HepG2 (cell line): ENCODE measurements around the gene FLAD1. TPM values are rescaled to one million over a fixed set of nuclear protein-coding genes. Genes with fewer than 3 reads are reported as not detected.

Experiments
- MBD4 ChIP-seq: IDR thresholded peaks from 2 replicates; pipeline ENCODE4 v1.6.1; 2012; ENCODE audit warnings: low read length, inconsistent platforms, borderline replicate concordance
- MLXIP ChIP-seq: sonication (generic); formaldehyde crosslinking; IDR thresholded peaks from 2 replicates; pipeline ENCODE4 v1.9.0; 2021; ENCODE audit warnings: missing genetic modification reagents, borderline replicate concordance
- NCOR1 ChIP-seq: fragments of 200-600 bp; sonication (generic); IDR thresholded peaks from 2 replicates; pipeline ENCODE4 v1.7.0; 2017; ENCODE audit warnings: antibody characterized with exemption, low read length, borderline replicate concordance
- RCOR2 ChIP-seq: IDR thresholded peaks from 2 replicates; pipeline ENCODE4 v1.6.1; 2016; ENCODE audit warnings: missing biosample characterization, missing genetic modification reagents
- RFX3 ChIP-seq: IDR thresholded peaks from 2 replicates; pipeline ENCODE4 v1.6.1; 2016; ENCODE audit warnings: missing biosample characterization, missing genetic modification reagents
- RFXANK ChIP-seq: IDR thresholded peaks from 2 replicates; pipeline ENCODE4 v1.6.1; 2016
- SNAI1 ChIP-seq: sonication (generic); formaldehyde crosslinking; IDR thresholded peaks from 2 replicates; pipeline ENCODE4 v1.5.0; 2020; ENCODE audit warnings: mild to moderate bottlenecking, missing genetic modification reagents, borderline replicate concordance
- TRAFD1 ChIP-seq: sonication (generic); formaldehyde crosslinking; IDR thresholded peaks from 2 replicates; pipeline ENCODE4 v1.5.1; 2020; ENCODE audit warnings: missing genetic modification reagents, mild to moderate bottlenecking, borderline replicate concordance
- U2AF1 ChIP-seq: fragments of 200-400 bp; formaldehyde crosslinking; optimal IDR thresholded peaks from 2 replicates; pipeline ENCODE3; 2017; ENCODE audit warnings: mild to moderate bottlenecking, low read depth, low read length
- YY1 ChIP-seq: IDR thresholded peaks from 2 replicates; pipeline ENCODE4 v1.6.1; 2011; ENCODE audit warnings: low read length, low read depth, moderate library complexity, mild to moderate bottlenecking; ENCODE audit not compliant: insufficient read depth, insufficient replicate concordance
- ZFP36L1 ChIP-seq: sonication (generic); formaldehyde crosslinking; IDR thresholded peaks from 2 replicates; pipeline ENCODE4 v1.8.0; 2022; ENCODE audit warnings: mild to moderate bottlenecking, missing genetic modification reagents, moderate library complexity
- ZKSCAN8 ChIP-seq: IDR thresholded peaks from 2 replicates; pipeline ENCODE4 v1.6.1; 2016; ENCODE audit warnings: borderline replicate concordance, missing genetic modification reagents, missing compliant biosample characterization
- ZMYM2 ChIP-seq: sonication (generic); formaldehyde crosslinking; IDR thresholded peaks from 2 replicates; pipeline ENCODE4 v1.8.0; 2022; ENCODE audit warnings: mild to moderate bottlenecking, missing genetic modification reagents
- ZNF121 ChIP-seq: sonication (generic); formaldehyde crosslinking; IDR thresholded peaks from 2 replicates; pipeline ENCODE4 v1.5.0; 2020; ENCODE audit warnings: mild to moderate bottlenecking, missing genetic modification reagents
- ZNF225 ChIP-seq: sonication (generic); formaldehyde crosslinking; IDR thresholded peaks from 2 replicates; pipeline ENCODE4 v1.4.0; 2020; ENCODE audit warnings: mild to moderate bottlenecking, missing genetic modification reagents
- ZNF484 ChIP-seq: sonication (generic); formaldehyde crosslinking; IDR thresholded peaks from 2 replicates; pipeline ENCODE4 v1.5.1; 2020; ENCODE audit warnings: mild to moderate bottlenecking, low read depth, missing genetic modification reagents, borderline replicate concordance
- ZNF616 ChIP-seq: sonication (generic); formaldehyde crosslinking; IDR thresholded peaks from 2 replicates; pipeline ENCODE4 v1.5.0; 2020; ENCODE audit warnings: low read depth, mild to moderate bottlenecking, missing genetic modification reagents
- ZNF782 ChIP-seq: sonication (generic); formaldehyde crosslinking; IDR thresholded peaks from 2 replicates; pipeline ENCODE4 v1.4.0; 2020; ENCODE audit warnings: missing genetic modification reagents, mild to moderate bottlenecking, borderline replicate concordance
- polyA plus RNA-seq, 8 experiments: library from polyadenylated mRNA; depleted of rRNA in 3 of 8; stranded (reverse) in 7 of 8; unstranded in 1 of 8; fragments of >200 nt; fragmentation: Illumina TruSeq in 4 of 8; extraction: Trizol in 4 of 8; gene quantifications; 2 replicates each; pipeline versions ENCODE4 v1.2.1 to v1.2.3, GENCODE V29; 2011 to 2016; ENCODE audit warnings: low read depth in 4 of 8, missing spikeins in 1 of 8, mixed read lengths in 1 of 8; ENCODE audit not compliant: insufficient read depth in 1 of 8
- total RNA-seq, 5 experiments: library from RNA; depleted of rRNA; stranded (reverse); fragments of >200 nt; fragmentation: Illumina TruSeq; extraction: Trizol; gene quantifications; 2 replicates each; pipeline ENCODE4 v1.2.3, GENCODE V29; 2016; ENCODE audit warnings: low read depth in 1 of 5
- TF ChIP-seq, protein P1 (sequence below): sonication (generic); formaldehyde crosslinking; IDR thresholded peaks from 2 replicates; pipeline ENCODE4 v1.5.0; 2020; ENCODE audit warnings: mild to moderate bottlenecking, low read depth, missing genetic modification reagents, borderline replicate concordance
- TF ChIP-seq, protein P2 (sequence below): sonication (generic); formaldehyde crosslinking; IDR thresholded peaks from 2 replicates; pipeline ENCODE4 v1.8.1; 2023; ENCODE audit warnings: mild to moderate bottlenecking, inconsistent platforms, moderate library complexity, missing genetic modification reagents, borderline replicate concordance
- TF ChIP-seq, protein P3 (sequence below): IDR thresholded peaks from 2 replicates; pipeline ENCODE4 v1.6.1; 2016

The FLAD1 gene
- total and polyA plus RNA-seq, 2 of the 13 experiments (the other 11 are each of a cell fraction or from before 2014, with no cell fraction given), result 25.9 to 32.8 TPM

- TF ChIP-seq, protein P1, sequence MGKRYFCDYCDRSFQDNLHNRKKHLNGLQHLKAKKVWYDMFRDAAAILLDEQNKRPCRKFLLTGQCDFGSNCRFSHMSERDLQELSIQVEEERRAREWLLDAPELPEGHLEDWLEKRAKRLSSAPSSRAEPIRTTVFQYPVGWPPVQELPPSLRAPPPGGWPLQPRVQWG (CRISPR knock-in tag), result no peak
- TF ChIP-seq ZNF121 (CRISPR knock-in tag), result no peak
- TF ChIP-seq ZNF484, result no peak
- 0 out of 2 replicates have a peak, but pooled peaks have one; percentile 61 for TF ChIP-seq RFXANK (CRISPR knock-in tag)
- no peak for TF ChIP-seq U2AF1
- TF ChIP-seq YY1, result no peak
- TF ChIP-seq ZNF782 (CRISPR knock-in tag), result no peak
- TF ChIP-seq RCOR2 (CRISPR knock-in tag), result no peak
- TF ChIP-seq MLXIP, result no peak
- no peak for TF ChIP-seq SNAI1
- TF ChIP-seq, protein P2, sequence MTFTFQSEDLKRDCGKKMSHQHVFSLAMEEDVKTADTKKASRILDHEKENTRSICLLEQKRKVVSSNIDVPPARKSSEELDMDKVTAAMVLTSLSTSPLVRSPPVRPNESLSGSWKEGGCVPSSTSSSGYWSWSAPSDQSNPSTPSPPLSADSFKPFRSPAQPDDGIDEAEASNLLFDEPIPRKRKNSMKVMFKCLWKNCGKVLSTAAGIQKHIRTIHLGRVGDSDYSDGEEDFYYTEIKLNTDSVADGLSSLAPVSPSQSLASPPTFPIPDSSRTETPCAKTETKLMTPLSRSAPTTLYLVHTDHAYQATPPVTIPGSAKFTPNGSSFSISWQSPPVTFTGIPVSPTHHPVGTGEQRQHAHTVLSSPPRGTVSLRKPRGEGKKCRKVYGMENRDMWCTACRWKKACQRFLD (CRISPR knock-in tag), result no peak
- no peak for TF ChIP-seq TRAFD1
- no peak for TF ChIP-seq ZNF616 (CRISPR knock-in tag)
- TF ChIP-seq ZNF225, result no peak
- TF ChIP-seq, protein P3, sequence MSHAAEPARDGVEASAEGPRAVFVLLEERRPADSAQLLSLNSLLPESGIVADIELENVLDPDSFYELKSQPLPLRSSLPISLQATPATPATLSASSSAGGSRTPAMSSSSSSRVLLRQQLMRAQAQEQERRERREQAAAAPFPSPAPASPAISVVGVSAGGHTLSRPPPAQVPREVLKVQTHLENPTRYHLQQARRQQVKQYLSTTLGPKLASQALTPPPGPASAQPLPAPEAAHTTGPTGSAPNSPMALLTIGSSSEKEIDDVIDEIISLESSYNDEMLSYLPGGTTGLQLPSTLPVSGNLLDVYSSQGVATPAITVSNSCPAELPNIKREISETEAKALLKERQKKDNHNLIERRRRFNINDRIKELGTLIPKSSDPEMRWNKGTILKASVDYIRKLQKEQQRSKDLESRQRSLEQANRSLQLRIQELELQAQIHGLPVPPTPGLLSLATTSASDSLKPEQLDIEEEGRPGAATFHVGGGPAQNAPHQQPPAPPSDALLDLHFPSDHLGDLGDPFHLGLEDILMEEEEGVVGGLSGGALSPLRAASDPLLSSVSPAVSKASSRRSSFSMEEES (CRISPR knock-in tag), result peak; percentile 74
- TF ChIP-seq MBD4, result no peak
- peak; percentile 31; the same call in 1 of the 2 replicates for TF ChIP-seq ZKSCAN8
- no peak for TF ChIP-seq RFX3 (CRISPR knock-in tag)
- TF ChIP-seq ZFP36L1 (CRISPR knock-in tag), result no peak
- TF ChIP-seq NCOR1, result no peak
- TF ChIP-seq ZMYM2 (CRISPR knock-in tag), result no peak
Measured at GRCh38 chr1:154982897-154983648, at the start of gene FLAD1 (continued).
